Cardiac septum (tissue), 1 donor: Measurements from ENCODE around the gene SKI. TPM values are rescaled to one million over a fixed set of nuclear protein-coding genes. Genes with fewer than 3 reads are reported as not detected.

Source experiments
- DNase-seq: peaks from one replicate; pipeline ENCODE4 v3.0.0-alpha.2; 2020; ENCODE audit warnings: low spot score
- intact Hi-C: fragments of 100-400 bp; cut with DNase I; formaldehyde crosslinking; loops from one replicate; pipeline ENCODE4 v1.14.0; 2022
- total RNA-seq: library from RNA; stranded (reverse); fragmentation: NEBNext Ultra II Directional; extraction: Animal tissue kit (Norgen Biotek cat#: 25700); gene quantifications from one replicate; pipeline ENCODE4 v1.2.1, GENCODE V29; 2021
- donor health status: DM: no; HTN: no; CAD: no.

Gene SKI
- total RNA-seq, 1 donor from 2014 or later = 39.9 TPM

GRCh38 chr1:2311184-2312032, 83.3 kb downstream of the SKI start:
- intact Hi-C loops = loop anchor here (10.0 kb wide), 2 partner anchors 73 to 213 kb away; partner anchors contain the start of gene PANK4

DNA sequence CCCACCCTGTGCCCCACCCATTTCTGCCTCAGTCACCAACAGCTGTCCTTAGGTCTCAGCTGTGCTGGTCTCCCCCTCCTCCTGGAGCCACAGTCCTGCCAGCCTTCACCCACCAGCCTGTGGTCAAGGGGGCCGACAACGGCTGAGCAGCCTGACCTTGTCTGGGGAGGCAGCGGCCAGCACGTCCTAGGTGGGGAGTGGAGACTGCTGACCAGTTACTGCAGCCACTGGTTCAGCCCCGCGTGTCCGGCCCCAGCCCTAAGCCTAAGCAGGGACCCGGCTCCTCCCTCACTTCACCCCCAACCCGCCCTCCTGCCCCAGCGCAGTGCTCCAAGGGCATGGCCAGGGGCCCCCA, 84.0 kb downstream of the SKI start:
- intact Hi-C loops = loop anchor here (10.0 kb wide), 2 partner anchors 73 to 213 kb away; partner anchors contain the start of gene PANK4
- no peak for DNase-seq

More at GRCh38 chr1:2311184-2312032, 83.3 kb downstream of the SKI start:
- DNase-seq = no peak

DNA sequence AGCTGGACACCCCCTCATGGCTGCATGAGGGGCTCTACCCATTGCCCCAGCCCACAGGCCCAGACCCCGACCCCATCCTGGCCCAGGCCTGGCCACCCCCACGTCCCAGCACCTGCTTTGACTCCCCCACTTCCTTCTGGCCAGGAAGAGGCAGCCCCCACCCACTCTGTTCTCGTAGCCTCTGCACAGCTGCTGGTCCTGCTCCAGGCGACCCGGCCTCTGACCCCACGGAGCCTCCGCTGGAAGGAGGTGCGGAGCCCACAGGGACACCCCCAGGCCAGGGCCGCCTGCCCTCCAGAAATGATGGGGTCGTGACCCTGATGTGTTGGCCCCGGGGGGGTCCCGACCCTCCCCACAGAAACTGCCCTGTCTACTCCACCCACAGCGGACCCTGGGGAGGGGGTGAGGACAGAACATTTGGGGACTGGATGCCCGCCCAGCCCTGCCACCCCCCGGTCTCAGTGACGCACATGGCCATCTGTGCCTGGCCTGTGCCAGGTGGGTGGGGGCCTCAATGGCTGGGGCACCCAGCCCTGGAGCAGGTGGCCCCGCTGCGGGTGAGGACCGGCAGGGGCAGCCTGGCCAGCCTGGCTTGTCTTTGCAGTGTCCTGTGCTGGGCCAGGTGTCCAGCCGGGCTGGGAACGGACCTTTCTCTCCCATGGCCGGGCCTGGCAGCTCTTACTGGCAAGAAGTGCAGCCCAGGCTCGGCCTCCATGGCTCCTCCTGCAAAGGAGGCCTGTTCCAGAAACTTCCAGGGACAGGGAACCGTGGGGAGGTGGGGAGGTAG, 84.6 kb downstream of the SKI start:
- no peak for DNase-seq
- intact Hi-C loops = loop anchor here (10.0 kb wide), 2 partner anchors 72 to 212 kb away; partner anchors contain the start of gene PANK4

GRCh38 chr1:2313651-2314261, 85.6 kb downstream of the SKI start:
- DNase-seq = no peak
- intact Hi-C loops = loop anchor here (2.0 to 10.0 kb wide), 4 partner anchors 71 to 211 kb away; partner anchors contain the start of gene PANK4

GRCh38 chr1:2314273-2314802, 86.2 kb downstream of the SKI start:
- intact Hi-C loops = loop anchor here (2.0 to 10.0 kb wide), 4 partner anchors 70 to 210 kb away; partner anchors contain the start of gene PANK4
- DNase-seq = no peak

DNA sequence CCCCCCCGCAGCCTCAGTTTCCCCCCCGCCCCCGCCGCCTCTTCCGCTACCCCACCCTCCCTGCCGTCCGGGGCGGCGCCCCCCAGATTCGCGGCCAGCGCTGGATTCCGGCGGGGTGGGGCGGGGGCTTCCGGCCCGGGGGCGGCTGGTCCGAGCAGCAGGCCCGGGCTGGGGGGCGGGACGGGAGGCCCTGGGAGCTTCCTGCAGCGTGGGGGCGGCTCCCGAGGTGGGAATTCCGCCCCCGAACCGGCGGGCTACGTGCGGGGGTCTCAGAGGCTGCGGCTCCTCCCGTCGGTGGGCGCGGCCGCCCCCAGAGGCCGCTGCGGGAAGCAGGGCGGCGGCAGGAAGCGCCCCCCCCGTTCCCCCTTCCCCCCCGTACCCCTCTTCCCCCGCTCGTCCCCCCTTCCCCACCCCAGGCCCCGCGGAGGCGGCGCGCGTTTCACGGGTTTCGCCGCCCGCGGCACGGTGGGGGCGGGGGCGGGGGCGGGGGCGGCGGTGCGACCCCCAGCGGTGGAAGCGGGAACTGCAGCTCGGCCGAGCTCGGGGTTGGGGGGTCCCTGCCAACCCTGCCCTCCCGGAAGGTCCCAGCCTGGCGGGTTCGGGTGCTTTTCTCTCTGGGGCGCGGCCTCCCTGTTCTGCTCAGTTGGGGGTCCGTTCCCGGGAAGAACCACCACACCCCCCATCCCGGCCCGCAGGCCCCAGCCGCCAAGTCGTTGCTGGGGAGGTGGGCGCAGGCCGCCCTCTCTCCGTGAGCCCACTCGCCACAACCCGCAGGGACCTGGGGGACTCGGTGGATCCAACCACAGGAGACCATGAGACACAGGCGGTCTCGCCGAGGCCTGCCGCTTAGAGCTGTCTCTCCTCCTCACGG, 86.9 kb downstream of the SKI start:
- DNase-seq = no peak
- intact Hi-C loops = loop anchor here (2.0 to 10.0 kb wide), 4 partner anchors 70 to 210 kb away; partner anchors contain the start of gene PANK4

- intact Hi-C loops = loop anchor here (2.0 to 10.0 kb wide), 4 partner anchors 69 to 209 kb away; partner anchors contain the start of gene PANK4
- DNase-seq = no peak
These were observed 87.7 kb downstream of the SKI start for GRCh38 chr1:2315674-2316450.

GRCh38 chr1:2316451-2316961, 88.4 kb downstream of the SKI start:
- intact Hi-C loops = loop anchor here (10.0 kb wide), 2 partner anchors 68 to 208 kb away; partner anchors contain the start of gene PANK4
- DNase-seq = no peak

DNA sequence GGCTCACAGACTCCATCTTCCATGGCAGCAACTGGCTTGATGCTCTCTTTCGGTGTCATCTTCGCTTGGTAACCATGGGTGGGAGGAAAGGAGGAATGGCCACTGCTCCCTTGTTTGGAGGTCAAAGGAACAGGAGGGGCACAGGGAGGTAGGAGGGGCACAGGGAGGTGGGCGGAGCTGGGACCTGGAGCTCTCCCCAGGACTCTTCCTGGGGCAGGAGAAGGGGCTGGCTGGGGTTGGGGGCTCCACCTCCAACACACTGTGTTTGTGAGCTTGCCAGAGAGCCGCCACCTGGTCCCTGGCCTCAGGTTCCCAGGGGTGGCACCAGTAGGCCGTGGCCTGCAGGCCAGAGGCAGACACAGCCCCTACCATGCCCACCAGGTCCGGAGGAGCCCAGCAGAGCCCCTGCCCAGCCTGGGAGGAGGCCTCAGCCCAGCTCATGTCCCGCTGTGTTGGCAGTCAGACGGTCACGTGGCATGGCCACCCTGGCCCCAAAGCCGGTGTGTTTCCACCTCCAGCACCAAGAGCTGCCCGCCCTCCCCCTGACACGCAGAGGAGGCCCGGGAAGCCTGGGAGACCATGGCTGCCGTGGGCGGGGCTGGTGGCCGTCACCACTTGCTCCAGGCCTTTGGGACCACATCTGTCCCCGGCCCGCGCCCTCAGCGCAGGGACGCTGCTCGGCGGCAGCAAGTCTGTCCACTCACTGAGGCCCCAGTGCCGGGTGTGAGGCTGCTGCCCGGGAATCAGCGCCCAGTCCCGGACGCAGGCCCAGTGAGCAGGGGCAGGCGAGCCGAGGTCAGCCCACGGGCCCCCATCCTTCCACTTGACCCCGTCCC, 89.3 kb downstream of the SKI start:
- no peak for DNase-seq
- intact Hi-C loops = loop anchor here (10.0 kb wide), 2 partner anchors 67 to 207 kb away; partner anchors contain the start of gene PANK4

DNA sequence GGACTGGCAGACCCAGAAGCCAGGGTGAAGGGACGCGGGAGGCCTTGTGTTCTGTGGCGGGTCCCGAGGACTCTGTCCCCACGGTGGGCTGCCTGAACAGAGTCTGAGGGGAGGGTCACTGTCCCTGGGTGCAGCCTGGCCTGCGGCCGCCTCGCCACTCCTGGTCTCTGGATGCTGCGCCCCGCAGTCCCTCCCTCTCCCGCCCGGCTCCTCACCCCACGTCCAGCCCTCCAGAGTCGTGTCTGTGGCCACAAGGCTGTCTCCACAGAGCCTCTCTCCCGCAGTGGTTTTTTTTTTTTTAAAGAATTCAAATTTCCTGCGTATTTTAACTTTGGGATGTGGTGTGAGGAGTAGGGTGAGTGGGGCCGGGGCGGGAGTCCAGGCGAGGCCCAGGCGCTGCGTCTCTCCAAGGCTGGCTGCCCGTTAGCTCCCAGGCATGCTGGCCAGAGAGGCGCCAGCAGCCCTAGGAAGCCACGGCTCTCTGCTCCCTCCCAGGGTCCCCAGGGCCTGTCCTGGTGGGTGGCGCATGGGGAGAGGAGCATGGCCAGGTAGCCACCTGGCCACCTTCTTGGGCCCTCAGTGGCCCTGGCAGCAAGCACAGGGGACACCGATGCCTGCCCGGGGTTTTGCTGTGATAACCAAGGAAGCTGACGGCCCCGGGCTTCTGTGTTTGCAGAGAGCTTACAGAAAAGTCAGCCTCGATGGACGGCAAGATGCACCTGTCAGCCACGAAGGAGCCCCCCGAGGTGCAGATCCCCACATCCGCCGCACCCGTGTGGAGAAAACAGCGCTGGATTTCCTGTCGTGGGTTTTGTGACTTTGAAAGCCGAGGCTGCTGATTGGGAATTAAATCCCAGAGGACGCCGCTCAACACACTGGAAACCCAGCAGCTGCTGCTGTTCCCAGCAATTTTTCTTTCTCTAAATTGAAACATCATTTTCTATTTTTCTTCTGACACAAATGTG, 90.5 kb downstream of the SKI start:
- intact Hi-C loops = loop anchor here (10.0 kb wide), 2 partner anchors 66 to 206 kb away; partner anchors contain the start of gene PANK4

GRCh38 chr1:2319291-2319690, 91.2 kb downstream of the SKI start:
- DNase-seq = no peak
- intact Hi-C loops = loop anchor here (10.0 kb wide), 2 partner anchors 66 to 206 kb away; partner anchors contain the start of gene PANK4

More for the DNA sequence above, 90.5 kb downstream of the SKI start:
- no peak for DNase-seq

GRCh38 chr1:2320006-2320405, 91.9 kb downstream of the SKI start:
- no peak for DNase-seq
- intact Hi-C loops = no loop called here

DNA sequence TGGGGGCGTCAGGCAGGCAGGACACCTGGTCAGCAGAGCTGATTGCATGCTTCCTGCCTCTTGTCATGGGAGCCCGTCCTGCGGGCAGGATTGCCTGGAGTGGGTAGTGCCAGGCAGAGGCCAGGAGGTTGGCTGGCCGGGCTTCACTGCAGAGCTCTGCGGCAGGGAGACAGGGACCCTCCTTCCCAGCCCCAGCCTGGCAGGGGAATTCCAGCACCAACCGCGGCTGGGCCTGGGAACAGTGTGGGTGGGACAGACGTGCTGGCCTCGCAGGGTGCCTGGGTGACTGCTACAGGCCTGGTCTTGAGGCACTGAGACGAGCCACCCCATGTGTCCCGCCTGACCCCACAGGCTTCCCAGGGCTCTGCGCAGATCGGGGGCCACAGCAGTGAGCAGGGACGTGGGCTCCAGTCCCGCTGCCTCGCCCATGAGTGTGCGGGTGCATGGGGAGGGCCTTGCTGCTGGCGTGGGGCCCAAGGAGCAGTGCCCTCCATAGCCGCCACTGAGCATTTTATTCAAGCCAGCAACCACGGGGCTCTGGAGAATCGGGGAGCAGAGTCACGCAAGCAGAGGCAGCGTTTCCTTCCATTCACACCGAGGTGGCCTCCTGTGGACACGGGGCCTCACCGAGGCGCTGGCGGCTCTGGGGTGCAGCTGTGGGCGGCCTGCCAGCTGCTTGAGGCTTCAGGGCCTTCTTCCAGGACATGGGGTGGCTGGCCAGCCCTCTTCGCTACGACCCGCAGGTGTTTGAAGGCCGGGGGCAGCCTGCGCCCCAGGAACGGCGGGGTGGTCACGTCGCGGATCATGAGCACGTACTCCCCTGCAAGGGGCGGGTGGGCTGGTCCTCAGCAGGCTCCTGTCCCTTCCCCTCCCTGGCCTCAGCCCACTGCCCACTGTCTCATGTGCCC, 92.9 kb downstream of the SKI start:
- intact Hi-C loops = no loop called here
- DNase-seq = no peak

GRCh38 chr1:2322065-2322571, 94.0 kb downstream of the SKI start:
- no peak for DNase-seq
- intact Hi-C loops = no loop called here
